ENCODE results near the gene POLR3F.
"Not testable (repeated sequence)": the region's sequence is repeated elsewhere in the genome, so short reads cannot be mapped to it uniquely, and the experiment has no call there.

Gene POLR3F

GRCh38 chr20:18504479-18505060, 37.4 kb downstream of the POLR3F start:
- DNase-seq (ENCODE audit: low read depth): no peak

DNA sequence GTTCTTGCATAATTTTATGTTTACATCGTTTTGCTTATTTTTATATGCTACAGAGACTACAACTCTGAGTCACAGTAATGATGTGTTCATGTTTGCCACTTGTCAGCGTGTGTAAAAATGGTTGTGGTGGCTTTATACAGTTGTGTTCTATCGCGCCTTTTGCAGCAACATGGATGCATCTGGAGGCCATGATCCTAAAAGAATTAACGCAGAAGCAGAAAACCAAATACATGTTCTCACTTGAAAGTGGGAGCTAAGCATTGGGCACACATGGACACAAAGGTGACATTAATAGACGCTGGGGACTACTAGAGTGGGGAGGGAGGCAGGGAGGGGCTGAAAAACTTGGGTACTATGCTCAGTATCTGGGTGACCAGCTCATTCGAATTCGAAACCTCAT, 39.6 kb downstream of the POLR3F start:
- DNase-seq (ENCODE audit: low read depth): no peak

DNA sequence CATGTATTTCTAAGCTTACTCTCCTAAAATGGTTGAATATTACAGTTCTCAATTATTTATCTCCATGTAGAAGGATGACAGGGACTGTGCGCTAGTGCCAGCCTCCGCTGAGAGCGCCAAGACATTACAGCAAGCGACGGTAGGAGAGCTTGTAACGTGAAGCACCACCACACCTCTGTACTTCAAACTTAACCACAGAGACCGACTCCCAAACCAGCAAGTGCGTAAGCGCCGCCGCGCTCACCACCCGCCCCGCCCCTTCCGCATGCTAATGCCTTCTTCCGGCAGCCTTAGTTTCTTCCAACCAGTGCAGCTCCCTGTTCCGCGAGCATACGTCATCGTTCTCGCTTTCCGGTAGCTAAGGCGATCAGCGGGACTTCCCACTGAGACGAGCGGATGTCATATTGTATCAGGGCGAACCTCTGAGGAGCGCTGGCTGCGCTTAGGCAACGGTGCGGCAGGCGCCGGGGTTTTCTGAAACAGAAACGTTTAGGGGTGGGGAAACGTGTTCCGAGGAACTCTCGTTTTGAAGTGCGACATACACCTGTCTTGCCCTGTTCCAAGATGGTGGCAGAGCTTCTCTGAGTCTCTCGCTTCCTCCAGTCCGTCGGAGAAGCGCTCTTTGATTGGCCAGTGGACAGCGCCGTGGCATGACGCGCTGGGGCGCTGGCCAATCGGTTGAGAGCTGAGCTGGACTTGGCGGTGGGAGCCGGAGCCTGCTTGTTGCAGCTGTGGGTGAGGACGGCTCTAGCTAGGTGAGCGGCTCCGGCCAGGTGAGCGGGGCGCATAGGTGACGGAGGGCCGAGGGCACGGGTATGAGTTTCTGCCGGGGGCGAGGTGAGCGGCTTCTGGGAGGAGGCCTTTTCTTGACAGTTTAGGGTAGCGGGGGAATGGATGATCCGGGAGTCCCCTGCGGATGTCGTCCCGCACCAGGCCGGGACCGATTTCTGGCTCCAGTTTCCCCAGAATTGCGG, 40.3 kb downstream of the POLR3F start, which contains the start of gene SEC23B:
Gene SEC23B (plus strand): TSS at position 723 of the 974 bp plus-strand sequence. CDS start 2,896 bp downstream, outside the sequence.
- peak; percentile 96 for DNase-seq (ENCODE audit: low read depth)

DNA sequence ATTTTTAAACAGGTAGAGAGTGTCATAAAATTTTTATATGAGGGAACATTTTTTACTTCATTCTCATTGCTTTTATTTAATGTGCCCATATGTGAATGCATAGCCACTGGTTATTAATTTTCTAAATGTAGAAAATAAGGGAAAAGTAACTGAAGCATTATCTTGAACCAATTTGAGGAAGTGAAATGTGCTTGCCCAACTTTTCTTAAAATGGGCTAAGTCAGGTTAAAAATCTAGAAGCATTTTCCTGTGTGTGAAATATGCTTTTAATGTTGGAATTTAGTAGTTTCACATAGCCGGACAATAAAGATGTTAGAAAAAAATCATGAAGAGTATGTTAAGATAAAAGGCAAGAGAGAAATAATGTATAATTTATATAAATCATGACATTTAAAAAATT, 44.4 kb downstream of the POLR3F start:
- no peak for DNase-seq (ENCODE audit: low read depth)

DNA sequence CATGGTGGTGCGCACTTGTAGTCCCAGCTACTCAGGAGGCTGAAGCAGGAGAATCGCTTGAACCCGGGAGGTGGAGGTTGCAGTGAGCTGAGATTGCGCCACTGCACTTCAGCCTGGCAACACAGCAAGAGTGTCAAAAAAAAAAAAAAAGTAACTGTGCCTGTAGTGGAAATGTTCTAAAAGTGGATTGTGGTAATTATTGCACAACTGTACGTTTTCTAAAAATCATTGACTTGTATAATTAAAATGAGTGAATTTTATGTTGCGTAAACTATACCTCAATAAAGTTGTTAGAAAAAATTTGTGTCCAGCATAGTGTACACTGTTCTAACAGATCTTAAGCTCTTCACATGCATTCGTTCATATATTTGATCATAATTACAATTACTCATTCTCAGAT, 46.0 kb downstream of the POLR3F start:
- no peak for DNase-seq (ENCODE audit: low read depth)

DNA sequence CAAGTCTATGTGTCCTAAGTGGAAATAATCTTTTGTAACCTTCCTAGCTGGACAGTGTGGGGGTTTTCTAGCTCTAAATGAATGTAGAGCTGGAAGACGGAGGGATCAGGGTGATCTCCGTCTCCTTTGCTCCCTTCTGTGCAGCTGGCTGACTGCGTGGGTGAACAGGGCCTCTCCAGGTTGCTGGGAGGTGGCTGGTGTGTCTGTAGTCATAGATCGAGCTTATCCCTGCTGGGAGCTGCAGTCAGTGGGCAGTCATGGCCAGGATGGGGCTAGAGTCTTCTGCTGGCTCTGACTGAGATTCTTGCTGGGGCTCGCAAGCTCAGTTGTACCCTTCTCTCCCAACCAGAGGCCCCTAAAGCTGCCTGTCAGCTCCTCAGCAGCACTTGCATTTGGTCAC, 46.9 kb downstream of the POLR3F start:
- DNase-seq (ENCODE audit: low read depth): no peak

- DNase-seq (ENCODE audit: low read depth): no peak
Observed at GRCh38 chr20:18515973-18516372, 48.8 kb downstream of the POLR3F start.

- not testable (repeated sequence) for DNase-seq (ENCODE audit: low read depth)
Observed at GRCh38 chr20:18522066-18522465, 54.9 kb downstream of the POLR3F start.

- no peak for DNase-seq (ENCODE audit: low read depth)
Observed at GRCh38 chr20:18523066-18523465, 55.9 kb downstream of the POLR3F start.

- no peak for DNase-seq (ENCODE audit: low read depth)
Observed at GRCh38 chr20:18524646-18525045, 57.5 kb downstream of the POLR3F start.

GRCh38 chr20:18526761-18527160, 59.6 kb downstream of the POLR3F start:
- DNase-seq (ENCODE audit: low read depth): not testable (repeated sequence)

GRCh38 chr20:18527339-18527738, 60.1 kb downstream of the POLR3F start:
- no peak for DNase-seq (ENCODE audit: low read depth)

- DNase-seq (ENCODE audit: low read depth): no peak
Observed at GRCh38 chr20:18527836-18528235, 60.6 kb downstream of the POLR3F start.

DNA sequence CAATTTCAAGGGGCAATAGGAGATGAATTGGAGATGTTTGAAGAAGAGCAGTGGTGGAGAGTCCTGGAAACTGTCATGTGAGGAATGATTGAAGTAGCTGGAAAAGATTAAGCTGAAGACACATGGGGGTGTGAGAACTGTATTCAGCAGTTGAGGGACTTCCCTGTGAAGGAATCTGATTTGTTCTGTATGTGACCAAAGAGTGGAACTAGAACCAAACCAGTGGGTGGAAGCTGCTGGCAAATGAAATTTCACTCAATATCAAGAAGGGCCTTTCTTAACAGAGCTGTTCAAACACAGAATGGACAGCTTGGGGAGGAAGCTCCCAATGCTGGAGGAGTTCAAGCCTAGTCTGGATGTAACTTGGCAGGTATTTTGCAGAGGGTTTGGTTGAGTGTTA, 61.9 kb downstream of the POLR3F start:
- no peak for DNase-seq (ENCODE audit: low read depth)

GRCh38 chr20:18532626-18533025, 65.4 kb downstream of the POLR3F start:
- no peak for DNase-seq (ENCODE audit: low read depth)

DNA sequence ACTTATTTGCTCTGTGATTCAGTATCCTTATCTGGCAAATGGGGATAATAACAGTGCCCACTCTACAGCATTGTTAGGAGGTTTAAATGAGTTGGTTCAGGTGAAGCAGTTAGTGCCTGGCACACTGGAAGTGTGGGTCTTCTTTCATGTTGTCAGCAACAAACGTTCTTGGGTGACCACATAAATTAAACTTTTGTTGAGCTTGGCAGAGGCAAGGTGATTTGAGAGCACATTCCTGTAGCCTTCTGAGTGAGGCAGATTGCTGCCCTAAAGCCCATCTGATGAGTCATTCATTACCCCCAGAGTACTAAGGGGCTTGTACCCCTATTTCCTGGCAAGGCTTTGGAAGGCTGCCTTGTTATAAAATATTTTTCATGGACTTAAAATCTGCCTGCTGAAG, 66.3 kb downstream of the POLR3F start:
- DNase-seq (ENCODE audit: low read depth): no peak

- DNase-seq (ENCODE audit: low read depth): no peak
Observed at GRCh38 chr20:18533978-18534644, 66.9 kb downstream of the POLR3F start.

Data from T follicular helper cell (primary cell).